ENCODE results near the gene MYB. TPM values are rescaled to one million over a fixed set of nuclear protein-coding genes. Genes with fewer than 3 reads are reported as not detected.
A peak's percentile ranks its signal among the peaks of the same experiment; 100 is the strongest.

The MYB gene
- total RNA-seq, 1 donor from 2014 or later = 0.83 TPM

DNA sequence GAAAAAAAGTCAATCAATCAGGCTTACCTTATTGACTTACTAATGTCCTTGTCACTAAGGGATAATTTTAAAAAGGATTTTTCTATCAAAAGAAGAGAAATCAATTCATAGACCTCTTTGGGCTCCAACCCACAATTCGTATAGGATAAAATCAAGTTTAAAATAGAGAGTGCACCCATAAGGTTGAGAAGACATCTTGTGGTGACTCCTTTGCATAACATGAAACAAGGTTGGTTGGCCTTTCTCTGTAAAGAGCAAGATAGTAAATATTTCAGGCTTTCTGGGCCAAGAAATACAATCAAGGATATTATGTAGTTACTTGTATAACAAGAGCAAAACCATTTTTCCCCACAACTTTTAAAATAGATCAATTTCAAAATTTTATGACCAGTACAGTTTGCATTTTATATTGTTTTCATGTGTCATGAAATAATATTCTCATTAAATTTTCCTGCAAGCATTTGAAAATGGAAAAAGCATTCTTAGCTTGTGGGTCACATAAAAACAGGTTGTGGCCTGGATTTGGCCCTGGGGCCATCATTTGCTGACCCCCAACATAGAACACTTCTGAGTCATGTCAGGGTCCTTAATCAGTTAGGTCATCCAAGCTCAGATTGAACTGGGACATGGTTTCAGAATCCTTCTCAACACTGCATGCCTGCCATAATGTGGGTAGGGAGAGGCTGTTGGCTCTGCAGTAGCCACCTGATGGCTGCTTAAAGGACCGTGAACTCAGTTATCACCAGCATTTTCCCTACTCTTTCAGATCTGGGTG lies 76.7 kb downstream of the MYB start:
- Mint-ChIP-seq H3K4me3 (ENCODE audit: unreplicated experiment) (no peak overlapping the region), H3K27me3 (ENCODE audit: unreplicated experiment) (no peaks in the 10 kb centered on the region), H3K36me3 (ENCODE audit: unreplicated experiment) (no peaks in the 10 kb centered on the region), H3K9me3 (ENCODE audit: unreplicated experiment) (no peaks in the 10 kb centered on the region), H3K27ac (ENCODE audit: unreplicated experiment) (no peak overlapping the region), H3K4me1 (ENCODE audit: unreplicated experiment) (no peaks in the 10 kb centered on the region)
- DNase-seq (ENCODE audit: extremely low spot score, unreplicated experiment) = peak; percentile 10
- TF ChIP-seq, protein P1, sequence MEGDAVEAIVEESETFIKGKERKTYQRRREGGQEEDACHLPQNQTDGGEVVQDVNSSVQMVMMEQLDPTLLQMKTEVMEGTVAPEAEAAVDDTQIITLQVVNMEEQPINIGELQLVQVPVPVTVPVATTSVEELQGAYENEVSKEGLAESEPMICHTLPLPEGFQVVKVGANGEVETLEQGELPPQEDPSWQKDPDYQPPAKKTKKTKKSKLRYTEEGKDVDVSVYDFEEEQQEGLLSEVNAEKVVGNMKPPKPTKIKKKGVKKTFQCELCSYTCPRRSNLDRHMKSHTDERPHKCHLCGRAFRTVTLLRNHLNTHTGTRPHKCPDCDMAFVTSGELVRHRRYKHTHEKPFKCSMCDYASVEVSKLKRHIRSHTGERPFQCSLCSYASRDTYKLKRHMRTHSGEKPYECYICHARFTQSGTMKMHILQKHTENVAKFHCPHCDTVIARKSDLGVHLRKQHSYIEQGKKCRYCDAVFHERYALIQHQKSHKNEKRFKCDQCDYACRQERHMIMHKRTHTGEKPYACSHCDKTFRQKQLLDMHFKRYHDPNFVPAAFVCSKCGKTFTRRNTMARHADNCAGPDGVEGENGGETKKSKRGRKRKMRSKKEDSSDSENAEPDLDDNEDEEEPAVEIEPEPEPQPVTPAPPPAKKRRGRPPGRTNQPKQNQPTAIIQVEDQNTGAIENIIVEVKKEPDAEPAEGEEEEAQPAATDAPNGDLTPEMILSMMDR (IDR thresholded peaks at IDR 0.05) = peak; percentile 22

DNA sequence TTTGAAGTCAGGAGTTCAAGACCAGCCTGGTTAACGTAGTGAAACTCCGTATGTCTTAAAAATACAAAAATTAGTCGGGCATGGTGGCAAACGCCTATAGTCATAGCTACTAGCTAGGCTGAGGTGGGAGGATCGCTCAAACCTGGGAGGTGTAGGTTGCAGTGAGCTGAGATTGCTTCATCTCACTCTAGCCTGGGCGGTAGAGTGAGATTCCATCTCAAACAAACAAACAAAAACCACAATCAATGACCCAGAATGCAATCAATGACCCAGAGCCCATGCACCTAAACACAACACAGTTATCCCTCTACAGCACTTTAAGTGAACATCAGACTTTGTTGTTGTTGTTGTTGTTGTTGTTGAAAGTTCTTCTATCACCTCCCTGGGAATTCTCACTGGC lies 77.9 kb downstream of the MYB start:
- TF ChIP-seq, protein P1 (IDR thresholded peaks at IDR 0.05) = no peak
- H3K36me3 Mint-ChIP-seq (ENCODE audit: unreplicated experiment) = no peaks in the 10 kb centered on the region
- H3K9me3 Mint-ChIP-seq (ENCODE audit: unreplicated experiment) = no peaks in the 10 kb centered on the region
- H3K4me3 Mint-ChIP-seq (ENCODE audit: unreplicated experiment) = no peak overlapping the region
- no peak overlapping the region for H3K27ac Mint-ChIP-seq (ENCODE audit: unreplicated experiment)
- DNase-seq (ENCODE audit: extremely low spot score, unreplicated experiment) = peak; percentile 17
- no peaks in the 10 kb centered on the region for H3K4me1 Mint-ChIP-seq (ENCODE audit: unreplicated experiment)
- no peaks in the 10 kb centered on the region for H3K27me3 Mint-ChIP-seq (ENCODE audit: unreplicated experiment)

DNA sequence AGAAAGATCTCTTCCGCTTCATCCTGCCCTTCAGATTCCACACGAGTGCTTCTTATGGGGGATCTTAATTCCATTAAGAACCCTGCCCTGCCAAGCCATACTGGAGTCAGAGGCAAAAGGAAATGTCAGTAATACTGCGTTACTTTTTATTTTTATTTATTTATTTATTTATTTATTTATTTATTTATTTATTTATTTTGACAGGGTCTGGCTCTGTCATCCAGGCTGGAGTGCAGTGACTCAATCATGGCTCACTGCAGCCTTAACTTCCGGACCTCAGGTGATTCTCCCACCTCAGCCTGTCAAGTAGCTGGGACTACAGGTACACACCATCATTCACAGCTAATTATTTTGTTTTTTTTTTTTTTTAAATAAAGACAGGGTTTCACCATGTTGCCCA lies 79.5 kb downstream of the MYB start:
- Mint-ChIP-seq H3K9me3 (ENCODE audit: unreplicated experiment) (no peaks in the 10 kb centered on the region), H3K27me3 (ENCODE audit: unreplicated experiment) (no peaks in the 10 kb centered on the region), H3K4me3 (ENCODE audit: unreplicated experiment) (no peak overlapping the region), H3K36me3 (ENCODE audit: unreplicated experiment) (no peaks in the 10 kb centered on the region), H3K4me1 (ENCODE audit: unreplicated experiment) (no peaks in the 10 kb centered on the region), H3K27ac (ENCODE audit: unreplicated experiment) (no peak overlapping the region)
- TF ChIP-seq, protein P1 (IDR thresholded peaks at IDR 0.05) = no peak
- DNase-seq (ENCODE audit: extremely low spot score, unreplicated experiment) = no peak

DNA sequence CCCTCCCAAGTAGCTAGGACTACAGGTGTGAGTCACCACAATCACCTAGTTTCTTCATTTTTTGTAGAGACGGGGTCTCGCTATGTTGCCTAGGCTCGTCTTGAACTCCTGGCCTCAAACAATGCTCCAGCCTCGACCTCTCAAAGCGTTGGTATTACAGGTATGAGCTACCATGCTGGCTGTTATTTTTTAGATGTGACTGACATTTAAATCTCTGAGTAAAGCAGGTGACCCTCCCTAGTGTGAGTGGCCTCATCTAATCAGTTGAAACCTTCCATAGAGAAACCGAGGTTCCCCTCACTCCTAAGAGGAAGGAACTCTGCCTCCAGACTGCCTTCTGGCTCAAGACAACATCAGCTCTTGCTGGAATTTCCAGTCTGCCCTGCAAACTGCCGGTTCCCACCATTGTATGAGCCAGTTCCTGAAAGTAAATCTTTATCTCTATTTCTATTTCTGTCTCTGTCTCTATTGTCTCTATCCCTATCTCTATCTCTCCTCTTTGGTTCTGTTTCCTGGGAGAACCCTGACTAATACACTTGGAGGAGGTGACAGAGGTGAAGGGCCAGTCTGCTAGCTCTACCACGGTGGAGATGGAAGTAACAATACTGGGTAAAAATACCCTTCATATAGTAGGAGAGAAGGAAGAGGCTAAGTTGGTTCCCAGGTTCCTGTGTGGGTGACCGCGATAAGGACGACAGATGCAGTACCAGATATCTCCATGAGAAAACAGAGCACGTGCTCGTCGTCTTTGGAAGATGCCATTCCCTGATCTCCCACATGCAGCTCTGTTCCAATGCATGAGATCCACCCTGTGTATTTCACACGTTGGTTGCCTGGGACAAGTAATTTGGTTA lies 81.0 kb downstream of the MYB start:
- H3K27me3 Mint-ChIP-seq (ENCODE audit: unreplicated experiment) = no peaks in the 10 kb centered on the region
- TF ChIP-seq, protein P1 (IDR thresholded peaks at IDR 0.05) = no peak
- H3K36me3 Mint-ChIP-seq (ENCODE audit: unreplicated experiment) = no peaks in the 10 kb centered on the region
- no peak overlapping the region for H3K27ac Mint-ChIP-seq (ENCODE audit: unreplicated experiment)
- no peaks in the 10 kb centered on the region for H3K4me1 Mint-ChIP-seq (ENCODE audit: unreplicated experiment)
- DNase-seq (ENCODE audit: extremely low spot score, unreplicated experiment) = peak; percentile 32
- H3K9me3 Mint-ChIP-seq (ENCODE audit: unreplicated experiment) = no peaks in the 10 kb centered on the region
- no peak overlapping the region for H3K4me3 Mint-ChIP-seq (ENCODE audit: unreplicated experiment)

DNA sequence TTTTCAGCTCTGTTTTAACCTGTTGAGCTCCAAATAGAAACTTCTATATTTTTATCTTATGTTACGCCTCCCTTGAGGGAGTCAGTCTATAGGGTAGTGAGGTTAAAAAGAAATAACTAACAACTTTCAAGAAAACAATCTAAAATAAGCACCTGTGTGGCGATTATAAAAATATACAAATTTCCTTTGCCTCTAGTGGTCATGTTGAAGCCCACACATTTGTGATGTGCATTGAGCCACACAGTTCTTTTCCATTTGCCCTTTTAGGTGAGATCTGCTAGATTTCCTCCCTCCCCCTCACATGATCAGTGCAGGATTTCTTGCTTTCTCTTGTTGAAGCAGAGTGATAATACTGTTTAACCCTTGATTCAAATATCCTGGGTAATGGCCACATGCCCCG lies 84.2 kb downstream of the MYB start:
- Mint-ChIP-seq H3K9me3 (ENCODE audit: unreplicated experiment) (no peaks in the 10 kb centered on the region), H3K4me1 (ENCODE audit: unreplicated experiment) (no peaks in the 10 kb centered on the region), H3K27ac (ENCODE audit: unreplicated experiment) (no peak overlapping the region), H3K4me3 (ENCODE audit: unreplicated experiment) (no peak overlapping the region), H3K36me3 (ENCODE audit: unreplicated experiment) (no peaks in the 10 kb centered on the region), H3K27me3 (ENCODE audit: unreplicated experiment) (no peaks in the 10 kb centered on the region)
- DNase-seq (ENCODE audit: extremely low spot score, unreplicated experiment) = peak; percentile 11
- TF ChIP-seq, protein P1 (IDR thresholded peaks at IDR 0.05) = no peak
